Measurements from ENCODE around the gene KRTAP10-11.

DNA sequence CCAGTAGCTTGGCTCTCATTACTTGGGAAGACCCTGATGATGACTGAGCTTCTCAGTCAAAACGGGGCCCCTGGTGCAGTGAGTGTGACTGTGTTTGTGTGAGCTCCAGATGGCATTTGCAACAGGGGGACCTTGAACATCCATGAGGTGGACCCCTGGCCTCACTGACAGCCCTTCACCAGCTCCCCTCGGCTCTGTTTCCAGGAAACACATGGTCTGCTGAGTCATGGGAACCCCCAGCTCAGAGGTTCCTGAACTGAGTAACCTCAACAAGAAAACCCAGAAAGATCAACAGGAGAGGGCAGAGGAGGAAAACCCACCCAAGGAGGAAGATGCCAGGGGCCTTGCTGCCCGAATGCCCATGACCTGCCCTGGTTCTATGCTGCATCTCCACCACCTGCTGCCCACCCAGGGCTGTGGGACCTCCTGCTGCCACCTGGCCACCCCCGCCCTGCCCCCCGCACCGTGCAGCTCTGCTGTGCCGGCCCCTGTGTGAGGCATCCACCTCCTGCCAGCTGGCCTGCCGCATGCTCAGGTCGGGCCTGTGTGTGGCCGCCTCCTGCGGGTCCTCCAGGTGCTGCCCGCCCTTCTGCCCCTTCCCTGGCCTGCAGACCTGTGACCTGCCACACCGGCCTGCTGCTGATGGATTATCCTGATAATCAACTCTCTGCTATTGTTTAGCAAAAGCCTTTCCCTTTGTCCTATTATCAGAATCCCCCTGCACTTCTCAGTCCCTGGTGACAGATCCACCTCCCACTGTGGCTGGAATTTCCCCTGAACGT is 40.0 kb downstream of the KRTAP10-11 start:
- TF ChIP-seq, protein P1, sequence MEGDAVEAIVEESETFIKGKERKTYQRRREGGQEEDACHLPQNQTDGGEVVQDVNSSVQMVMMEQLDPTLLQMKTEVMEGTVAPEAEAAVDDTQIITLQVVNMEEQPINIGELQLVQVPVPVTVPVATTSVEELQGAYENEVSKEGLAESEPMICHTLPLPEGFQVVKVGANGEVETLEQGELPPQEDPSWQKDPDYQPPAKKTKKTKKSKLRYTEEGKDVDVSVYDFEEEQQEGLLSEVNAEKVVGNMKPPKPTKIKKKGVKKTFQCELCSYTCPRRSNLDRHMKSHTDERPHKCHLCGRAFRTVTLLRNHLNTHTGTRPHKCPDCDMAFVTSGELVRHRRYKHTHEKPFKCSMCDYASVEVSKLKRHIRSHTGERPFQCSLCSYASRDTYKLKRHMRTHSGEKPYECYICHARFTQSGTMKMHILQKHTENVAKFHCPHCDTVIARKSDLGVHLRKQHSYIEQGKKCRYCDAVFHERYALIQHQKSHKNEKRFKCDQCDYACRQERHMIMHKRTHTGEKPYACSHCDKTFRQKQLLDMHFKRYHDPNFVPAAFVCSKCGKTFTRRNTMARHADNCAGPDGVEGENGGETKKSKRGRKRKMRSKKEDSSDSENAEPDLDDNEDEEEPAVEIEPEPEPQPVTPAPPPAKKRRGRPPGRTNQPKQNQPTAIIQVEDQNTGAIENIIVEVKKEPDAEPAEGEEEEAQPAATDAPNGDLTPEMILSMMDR (IDR thresholded peaks at IDR 0.05), result no peak
- no peak for TF ChIP-seq EZH2 (IDR thresholded peaks at IDR 0.05; ENCODE audit: borderline replicate concordance, insufficient read depth, low read depth, low read length, poor library complexity, severe bottlenecking)

All from B cell (primary cell).